ENCODE data around the gene BTNL8. TPM values are rescaled to one million over a fixed set of nuclear protein-coding genes. Genes with fewer than 3 reads are reported as not detected.

The BTNL8 gene
- total RNA-seq, 3 donors from 2014 or later = 0.15 to 0.16 TPM; not detected in 1

- no peak overlapping the region for H3K27ac ChIP-seq
- H3K9me3 ChIP-seq = no peaks in the 10 kb centered on the region
- no peaks in the 10 kb centered on the region for H3K36me3 ChIP-seq
- no peak for TF ChIP-seq CTCF (IDR thresholded peaks at IDR 0.05)
- DNase-seq (ENCODE audit: low spot score in 2 of 2) = no peak
- no peaks in the 10 kb centered on the region for H3K27me3 ChIP-seq
- intact Hi-C loops (cut with DNase I; ENCODE audit: low total_unique reads) = no loop called here
- H3K4me3 ChIP-seq = no peak overlapping the region
- H3K4me1 ChIP-seq = no peaks in the 10 kb centered on the region
Observed at GRCh38 chr5:180908400-180908799, 9.4 kb downstream of the BTNL8 start.

- no peaks in the 10 kb centered on the region for H3K27me3 ChIP-seq
- no peak for DNase-seq (ENCODE audit: low spot score in 2 of 2)
- no peaks in the 10 kb centered on the region for H3K9me3 ChIP-seq
- TF ChIP-seq CTCF (IDR thresholded peaks at IDR 0.05) (no peak), POLR2AphosphoS5 (IDR thresholded peaks at IDR 0.05) (no peak), POLR2A (IDR thresholded peaks at IDR 0.05) (no peak)
- no peak overlapping the region for H3K4me3 ChIP-seq
- H3K27ac ChIP-seq = no peak overlapping the region
- H3K36me3 ChIP-seq = no peaks in the 10 kb centered on the region
- no peaks in the 10 kb centered on the region for H3K4me1 ChIP-seq
- intact Hi-C loops (cut with DNase I; ENCODE audit: low total_unique reads) = no loop called here
Observed at GRCh38 chr5:180908998-180909731, 10.2 kb downstream of the BTNL8 start.

GRCh38 chr5:180909782-180910181 is 10.8 kb downstream of the BTNL8 start:
- H3K27ac ChIP-seq = no peak overlapping the region
- H3K36me3 ChIP-seq = no peaks in the 10 kb centered on the region
- intact Hi-C loops (cut with DNase I; ENCODE audit: low total_unique reads) = no loop called here
- no peak overlapping the region for H3K4me3 ChIP-seq
- DNase-seq (ENCODE audit: low spot score in 2 of 2) = no peak
- H3K4me1 ChIP-seq = no peaks in the 10 kb centered on the region
- no peaks in the 10 kb centered on the region for H3K9me3 ChIP-seq
- no peaks in the 10 kb centered on the region for H3K27me3 ChIP-seq
- no peak for TF ChIP-seq POLR2A (IDR thresholded peaks at IDR 0.05)
- TF ChIP-seq POLR2AphosphoS5 (IDR thresholded peaks at IDR 0.05) = no peak
- TF ChIP-seq CTCF (IDR thresholded peaks at IDR 0.05) = no peak

GRCh38 chr5:180910182-180910581 is 11.2 kb downstream of the BTNL8 start:
- Histone ChIP-seq H3K4me3 (no peak overlapping the region), H3K9me3 (no peaks in the 10 kb centered on the region), H3K4me1 (no peaks in the 10 kb centered on the region), H3K27ac (no peak overlapping the region), H3K36me3 (no peaks in the 10 kb centered on the region), H3K27me3 (no peaks in the 10 kb centered on the region)
- intact Hi-C loops (cut with DNase I; ENCODE audit: low total_unique reads) = no loop called here
- TF ChIP-seq POLR2A (IDR thresholded peaks at IDR 0.05) (no peak), POLR2AphosphoS5 (IDR thresholded peaks at IDR 0.05) (no peak), CTCF (IDR thresholded peaks at IDR 0.05) (no peak)
- no peak for DNase-seq (ENCODE audit: low spot score in 2 of 2)

- no peak for TF ChIP-seq CTCF (IDR thresholded peaks at IDR 0.05)
- TF ChIP-seq POLR2AphosphoS5 (IDR thresholded peaks at IDR 0.05) = no peak
- TF ChIP-seq POLR2A (IDR thresholded peaks at IDR 0.05) = no peak
- Histone ChIP-seq H3K4me1 (no peaks in the 10 kb centered on the region), H3K27me3 (no peaks in the 10 kb centered on the region), H3K27ac (no peak overlapping the region), H3K36me3 (no peaks in the 10 kb centered on the region), H3K4me3 (no peak overlapping the region), H3K9me3 (no peaks in the 10 kb centered on the region)
- intact Hi-C loops (cut with DNase I; ENCODE audit: low total_unique reads) = no loop called here
- no peak for DNase-seq (ENCODE audit: low spot score in 2 of 2)
Observed at GRCh38 chr5:180910735-180911134, 11.8 kb downstream of the BTNL8 start.
